Endothelial cell of umbilical vein (primary cell): ENCODE data around the gene ACTG2. TPM values are rescaled to one million over a fixed set of nuclear protein-coding genes. Genes with fewer than 3 reads are reported as not detected.

Experiments used
- BruUV-seq: library from RNA; stranded (reverse); fragments of 400-500 nt; replicated peaks from 2 replicates; lab custom pipeline; 2021; lab: Mats Ljungman, UMichigan
- CTCF ChIA-PET: fragments of 300-600, 350-600 bp; sonication (Branson Sonifier 250); formaldehyde crosslinking; loops from one replicate; lab custom pipeline; 2021; ENCODE audit warnings: antibody characterized with exemption, inconsistent platforms; lab: Charles Lee
- POLR2A ChIA-PET: fragments of 300-600, 350-600 bp; sonication (Branson Sonifier 250); formaldehyde crosslinking; loops from one replicate; lab custom pipeline; 2021; ENCODE audit warnings: antibody characterized with exemption, inconsistent platforms; lab: Charles Lee
- DNase-seq: peaks from one replicate; pipeline ENCODE4 v3.0.0-alpha.2; 2011; ENCODE audit warnings: low read depth, low spot score
- FAIRE-seq: peaks from 2 replicates; lab custom pipeline; 2011; peaks lifted over from hg19 to GRCh38; lab: Jason Lieb, UNC
- H2AFZ ChIP-seq: 2 replicates; pipeline ENCODE4 v1.6.0; 2012; ENCODE audit warnings: low read depth, low read length, control low read depth, inconsistent platforms
- H3K27ac ChIP-seq: 2 replicates; pipeline ENCODE4 v1.5.1; 2011; ENCODE audit warnings: low read depth, mild to moderate bottlenecking, control low read depth, low read length, moderate library complexity; ENCODE audit not compliant: insufficient read depth
- H3K27me3 ChIP-seq, 2 experiments: 2 replicates each; pipeline versions ENCODE4 v1.6.0 to v1.6.1; 2011; ENCODE audit warnings: low read length in 2 of 2, mixed read lengths in 1 of 2; ENCODE audit not compliant: control insufficient read depth in 2 of 2, insufficient read depth in 2 of 2
- H3K36me3 ChIP-seq, 2 experiments: 2 replicates in 1 of 2; 3 replicates in 1 of 2; pipeline ENCODE4 v1.5.1; 2011; ENCODE audit warnings: low read length in 2 of 2, mild to moderate bottlenecking in 1 of 2, moderate library complexity in 1 of 2; ENCODE audit not compliant: control insufficient read depth in 2 of 2, insufficient read depth in 2 of 2; ENCODE audit errors: extremely low read depth in 1 of 2
- H3K4me1 ChIP-seq: 3 replicates; pipeline ENCODE4 v1.5.1; 2011; ENCODE audit warnings: mild to moderate bottlenecking, low read length; ENCODE audit not compliant: control insufficient read depth, insufficient read depth; ENCODE audit errors: extremely low read depth
- H3K4me2 ChIP-seq: 2 replicates; pipeline ENCODE4 v1.6.1; 2011; ENCODE audit warnings: low read length, control low read depth, mixed read lengths; ENCODE audit not compliant: insufficient read depth
- H3K4me3 ChIP-seq, 3 experiments: fragments of 200-600 bp in 1 of 3; sonication (generic), shearing (Covaris generic) in 1 of 3; replicated peaks in 1 of 3; 2 replicates each; pipeline ENCODE4 v1.5.1; 2011 to 2016; ENCODE audit warnings: control low read depth in 3 of 3, low read length in 3 of 3, mild to moderate bottlenecking in 2 of 3, inconsistent platforms in 1 of 3, low read depth in 1 of 3, moderate library complexity in 1 of 3; ENCODE audit not compliant: insufficient read depth in 1 of 3
- H3K79me2 ChIP-seq: 2 replicates; pipeline ENCODE4 v1.6.0; 2012; ENCODE audit warnings: low read length, inconsistent platforms; ENCODE audit not compliant: control insufficient read depth, insufficient read depth
- H3K9ac ChIP-seq: replicated peaks from 2 replicates; pipeline ENCODE3; 2011; ENCODE audit warnings: low read length, control low read depth; ENCODE audit not compliant: insufficient read depth; ENCODE audit errors: extremely low read depth
- H3K9me1 ChIP-seq: replicated peaks from 3 replicates; pipeline ENCODE4 v1.6.0; 2011; ENCODE audit warnings: mild to moderate bottlenecking, low read length; ENCODE audit not compliant: control insufficient read depth, insufficient read depth; ENCODE audit errors: extremely low read depth
- H3K9me3 ChIP-seq: replicated peaks from 2 replicates; pipeline ENCODE4 v1.5.1; 2012; ENCODE audit warnings: low read length, inconsistent platforms; ENCODE audit not compliant: control insufficient read depth, insufficient read depth
- H4K20me1 ChIP-seq: replicated peaks from 2 replicates; pipeline ENCODE3; 2011; ENCODE audit warnings: mild to moderate bottlenecking, low read length; ENCODE audit not compliant: control insufficient read depth, insufficient read depth; ENCODE audit errors: extremely low read depth
- CTCF ChIP-seq, 2 donors: IDR thresholded peaks; 1 replicate in 1 of 2; 2 replicates in 1 of 2; pipeline ENCODE4 v1.5.1; 2011; ENCODE audit warnings: low read length in 2 of 2, mild to moderate bottlenecking in 2 of 2, moderate library complexity in 2 of 2, control low read depth in 1 of 2, inconsistent platforms in 1 of 2, low read depth in 1 of 2; ENCODE audit not compliant: insufficient read depth in 1 of 2; ENCODE audit errors: extremely low read depth in 1 of 2
- EZH2 ChIP-seq: IDR thresholded peaks from 2 replicates; pipeline ENCODE4 v1.6.1; 2012; ENCODE audit warnings: borderline replicate concordance, low read depth, mild to moderate bottlenecking, moderate library complexity, low read length, inconsistent platforms; ENCODE audit not compliant: severe bottlenecking
- FOS ChIP-seq: IDR thresholded peaks from 2 replicates; pipeline ENCODE4 v1.6.1; 2011; ENCODE audit warnings: mild to moderate bottlenecking, low read length, moderate library complexity, borderline replicate concordance; ENCODE audit not compliant: insufficient read depth
- GATA2 ChIP-seq: IDR thresholded peaks from 2 replicates; pipeline ENCODE4 v1.7.0; 2011; ENCODE audit warnings: low read depth, mild to moderate bottlenecking, moderate library complexity, mixed read lengths, low read length; ENCODE audit not compliant: insufficient read length, insufficient read depth
- JUN ChIP-seq: IDR thresholded peaks from 2 replicates; pipeline ENCODE4 v1.6.1; 2011; ENCODE audit warnings: borderline replicate concordance, low read depth; ENCODE audit not compliant: insufficient read length, insufficient read depth
- MAX ChIP-seq: IDR thresholded peaks from 2 replicates; pipeline ENCODE4 v1.6.1; 2011; ENCODE audit not compliant: insufficient read depth, insufficient read length
- MYC ChIP-seq: IDR thresholded peaks from one replicate; pipeline ENCODE4 v1.6.1; 2011; ENCODE audit warnings: mild to moderate bottlenecking, low read depth, low read length
- POLR2A ChIP-seq: IDR thresholded peaks from 2 replicates; pipeline ENCODE4 v1.6.1; 2012; ENCODE audit warnings: low read depth, mild to moderate bottlenecking, control low read depth, low read length
- POLR2AphosphoS5 ChIP-seq: IDR thresholded peaks from 2 replicates; pipeline ENCODE4 v1.6.1; 2012; ENCODE audit warnings: low read depth, mild to moderate bottlenecking, control low read depth, low read length, moderate library complexity; ENCODE audit not compliant: insufficient read depth
- dilution Hi-C: fragments of 300-500 bp; cut with MboI; formaldehyde crosslinking; loops from one replicate; pipeline ENCODE4 v1.15.0; 2019; ENCODE audit warnings: low sequenced_read_pairs; ENCODE audit not compliant: extremely low pct_ligation_motif_present
- intact Hi-C: fragments of 100-400 bp; cut with micrococcal nuclease; formaldehyde crosslinking; loops from one replicate; pipeline ENCODE4 v1.10.0; 2022
- polyA plus RNA-seq, 4 experiments: library from polyadenylated mRNA; depleted of rRNA in 3 of 4; stranded (reverse) in 3 of 4; unstranded in 1 of 4; fragments of >200 nt; gene quantifications; 2 replicates each; pipeline versions ENCODE4 v1.2.1 to v1.2.3, GENCODE V29; 2011 to 2012; ENCODE audit warnings: missing spikeins in 1 of 4
- total RNA-seq: library from RNA; stranded (reverse); gene quantifications from 2 replicates; pipeline ENCODE4 v1.2.3, GENCODE V29; 2021

The ACTG2 gene
- total and polyA plus RNA-seq, 2 donors (not counting 3 experiments of a cell fraction or from before 2014, with no cell fraction given): not detected

- BruUV-seq: no TSS peak
- H3K4me1 ChIP-seq: no peaks in the 10 kb centered on the region
- no peaks in the 10 kb centered on the region for H3K9me3 ChIP-seq
- no peak overlapping the region for H2AFZ ChIP-seq
- dilution Hi-C loops (no loop called here), intact Hi-C loops (no loop called here)
- no peaks in the 10 kb centered on the region for H4K20me1 ChIP-seq
- H3K9me1 ChIP-seq: no peaks in the 10 kb centered on the region
- H3K27me3 ChIP-seq: peaks cover 9 to 19% of the 10 kb centered on the region in 2 experiments
- H3K4me3 ChIP-seq: no peak overlapping the region
- no peaks in the 10 kb centered on the region for H3K36me3 ChIP-seq
- H3K4me2 ChIP-seq: no peak overlapping the region
- CTCF ChIA-PET: no interaction called here
- DNase-seq: no peak
- POLR2A ChIA-PET: no interaction called here
- no peak overlapping the region for H3K9ac ChIP-seq
- FAIRE-seq: no peak
- H3K79me2 ChIP-seq: no peaks in the 10 kb centered on the region
- no peak overlapping the region for H3K27ac ChIP-seq
- no peak for TF ChIP-seq POLR2A
- no peak for TF ChIP-seq EZH2
- TF ChIP-seq MAX: no peak
- TF ChIP-seq FOS: no peak
- no peak for TF ChIP-seq JUN
- TF ChIP-seq MYC: no peak
- no peak for TF ChIP-seq POLR2AphosphoS5
- no peak for TF ChIP-seq GATA2
- TF ChIP-seq CTCF (IDR thresholded peaks at IDR 0.05; ENCODE audit: extremely low read depth in 1 of 2, insufficient read depth in 1 of 2, low read depth in 1 of 2, low read length in 2 of 2): no peak
These were observed 23.9 kb downstream of the ACTG2 start for GRCh38 chr2:73916666-73917065.
